ENCODE results near the gene CCDC201.

GRCh38 chr7:45909561-45909960 is 36.7 kb upstream of the CCDC201 start:
- TF ChIP-seq YY1 (IDR thresholded peaks at IDR 0.05; ENCODE audit: insufficient read depth, insufficient read length) (no peak), ZNF274 (IDR thresholded peaks at IDR 0.05; ENCODE audit: low read depth, low read length) (no peak)

Data from NT2/D1 (cell line).